HUES48 (cell line): ENCODE measurements around the gene IGFBP2.

Experiments
- H3K27ac ChIP-seq: one replicate; pipeline ENCODE4 v1.7.0; 2013; ENCODE audit warnings: low read depth, low read length, inconsistent platforms
- H3K27me3 ChIP-seq: 2 replicates; pipeline ENCODE4 v1.6.1; 2013; ENCODE audit warnings: mild to moderate bottlenecking, low read length; ENCODE audit not compliant: control insufficient read depth, insufficient read depth
- H3K36me3 ChIP-seq: 2 replicates; pipeline ENCODE4 v1.6.1; 2013; ENCODE audit warnings: low read length; ENCODE audit not compliant: control insufficient read depth, insufficient read depth
- H3K4me1 ChIP-seq: 2 replicates; pipeline ENCODE4 v1.6.1; 2013; ENCODE audit warnings: mild to moderate bottlenecking, low read length; ENCODE audit not compliant: control insufficient read depth, insufficient read depth
- H3K4me3 ChIP-seq: 2 replicates; pipeline ENCODE4 v1.5.1; 2013; ENCODE audit warnings: mild to moderate bottlenecking, low read depth, low read length
- H3K9ac ChIP-seq: 2 replicates; pipeline ENCODE4 v1.6.1; 2013; ENCODE audit warnings: mild to moderate bottlenecking, low read depth, low read length, moderate library complexity
- H3K9me3 ChIP-seq: 2 replicates; pipeline ENCODE4 v1.6.1; 2013; ENCODE audit warnings: low read length; ENCODE audit not compliant: control insufficient read depth, insufficient read depth

The IGFBP2 gene

DNA sequence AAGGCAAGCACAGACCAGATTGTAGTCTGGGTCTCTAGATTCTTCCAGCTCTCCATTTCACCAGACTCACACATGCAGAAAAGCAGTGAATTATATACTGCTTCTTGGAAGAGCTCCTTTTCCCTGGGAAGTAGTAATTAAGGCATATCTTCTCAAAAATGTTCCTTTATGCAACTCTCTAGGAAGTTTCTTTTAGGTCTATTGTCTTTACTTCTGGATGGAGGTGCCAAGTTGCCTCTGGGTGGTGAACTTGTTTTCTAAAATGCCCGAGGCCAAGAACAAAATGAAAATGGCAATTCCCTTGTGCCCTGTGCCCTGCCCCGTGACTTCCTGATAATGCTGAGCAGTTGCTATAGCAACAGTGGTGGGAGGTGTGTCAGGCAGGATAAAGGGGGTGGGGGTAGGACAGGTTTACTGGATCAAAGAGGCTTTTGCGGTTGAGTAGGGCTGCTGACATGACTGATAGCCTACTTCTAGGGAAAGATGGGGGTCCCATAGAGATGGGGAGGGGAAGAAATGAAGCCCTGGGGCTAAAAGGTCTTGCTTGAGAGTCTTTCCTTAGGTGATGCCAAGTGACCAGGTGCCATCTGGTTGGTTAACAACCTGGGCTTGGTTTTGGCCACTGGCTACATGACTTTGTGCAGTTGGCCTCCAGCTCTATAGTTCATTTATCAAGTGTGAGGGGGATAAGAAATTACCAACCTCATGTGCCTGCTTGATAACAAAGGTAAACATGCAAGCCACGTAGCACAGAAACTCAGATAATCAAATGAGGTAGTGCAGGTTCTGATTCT is 11.8 kb downstream of the IGFBP2 start:
- H3K4me1 ChIP-seq = peaks cover 14% of the 10 kb centered on the region
- H3K9me3 ChIP-seq = no peaks in the 10 kb centered on the region
- H3K27me3 ChIP-seq = no peaks in the 10 kb centered on the region
- no peak overlapping the region for H3K9ac ChIP-seq
- peaks cover 29% of the 10 kb centered on the region for H3K36me3 ChIP-seq
- no peak overlapping the region for H3K4me3 ChIP-seq
- no peak overlapping the region for H3K27ac ChIP-seq

DNA sequence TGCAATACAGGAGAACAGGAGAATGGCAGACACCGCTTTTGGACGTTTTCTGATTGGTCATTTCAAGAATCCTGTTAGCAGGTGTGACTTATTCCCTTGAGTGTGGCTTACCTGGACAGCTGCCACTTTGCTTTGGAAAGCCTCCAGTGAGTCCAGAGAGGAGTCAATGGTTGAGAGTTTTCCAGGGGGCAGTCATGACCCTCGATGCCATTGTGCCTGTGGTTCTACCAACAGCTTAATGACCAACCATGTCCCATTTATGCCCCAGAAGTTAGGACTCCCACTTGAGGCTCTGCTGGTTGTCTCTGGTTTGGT is 12.4 kb downstream of the IGFBP2 start:
- Histone ChIP-seq H3K4me3 (no peak overlapping the region), H3K27ac (no peak overlapping the region), H3K27me3 (no peaks in the 10 kb centered on the region), H3K36me3 (peaks cover 26% of the 10 kb centered on the region), H3K9me3 (no peaks in the 10 kb centered on the region), H3K9ac (no peak overlapping the region), H3K4me1 (peaks cover 19% of the 10 kb centered on the region)

GRCh38 chr2:216646116-216646515 is 12.9 kb downstream of the IGFBP2 start:
- Histone ChIP-seq H3K9ac (no peak overlapping the region), H3K4me3 (no peak overlapping the region), H3K4me1 (peaks cover 19% of the 10 kb centered on the region), H3K9me3 (no peaks in the 10 kb centered on the region), H3K27me3 (no peaks in the 10 kb centered on the region), H3K36me3 (peaks cover 21% of the 10 kb centered on the region), H3K27ac (no peak overlapping the region)

DNA sequence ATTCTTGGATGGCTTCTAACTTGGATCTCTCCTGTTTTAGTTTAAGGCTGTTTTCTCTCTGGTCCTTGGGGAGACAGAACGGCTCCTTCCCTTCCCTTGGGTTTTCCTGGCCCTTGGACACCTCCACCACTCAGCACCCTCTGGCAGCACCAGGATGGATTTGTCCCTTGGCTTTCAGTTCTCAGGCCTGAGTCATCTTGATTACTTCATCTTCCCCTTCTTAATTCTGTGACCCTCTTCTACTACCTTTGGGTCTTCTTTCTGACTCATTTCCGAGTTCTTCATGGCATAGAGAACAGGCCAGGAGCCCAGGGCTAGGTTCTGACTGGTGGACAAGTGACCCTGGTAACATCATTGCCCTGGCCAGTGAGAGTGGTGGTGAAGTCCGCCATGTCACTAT is 14.9 kb downstream of the IGFBP2 start:
- H3K36me3 ChIP-seq = peaks cover 12% of the 10 kb centered on the region
- no peak overlapping the region for H3K4me3 ChIP-seq
- peaks cover 19% of the 10 kb centered on the region for H3K4me1 ChIP-seq
- H3K27ac ChIP-seq = no peak overlapping the region
- no peaks in the 10 kb centered on the region for H3K9me3 ChIP-seq
- H3K9ac ChIP-seq = no peak overlapping the region
- no peaks in the 10 kb centered on the region for H3K27me3 ChIP-seq

GRCh38 chr2:216649574-216649973 is 16.4 kb downstream of the IGFBP2 start:
- Histone ChIP-seq H3K9ac (no peak overlapping the region), H3K4me1 (peaks cover 9% of the 10 kb centered on the region; the same call in 1 of the 2 replicates), H3K9me3 (no peaks in the 10 kb centered on the region), H3K4me3 (no peak overlapping the region), H3K36me3 (peaks cover 10% of the 10 kb centered on the region), H3K27ac (no peak overlapping the region), H3K27me3 (no peaks in the 10 kb centered on the region)

GRCh38 chr2:216650626-216651257 is 17.5 kb downstream of the IGFBP2 start:
- H3K4me3 ChIP-seq = no peak overlapping the region
- no peak overlapping the region for H3K27ac ChIP-seq

DNA sequence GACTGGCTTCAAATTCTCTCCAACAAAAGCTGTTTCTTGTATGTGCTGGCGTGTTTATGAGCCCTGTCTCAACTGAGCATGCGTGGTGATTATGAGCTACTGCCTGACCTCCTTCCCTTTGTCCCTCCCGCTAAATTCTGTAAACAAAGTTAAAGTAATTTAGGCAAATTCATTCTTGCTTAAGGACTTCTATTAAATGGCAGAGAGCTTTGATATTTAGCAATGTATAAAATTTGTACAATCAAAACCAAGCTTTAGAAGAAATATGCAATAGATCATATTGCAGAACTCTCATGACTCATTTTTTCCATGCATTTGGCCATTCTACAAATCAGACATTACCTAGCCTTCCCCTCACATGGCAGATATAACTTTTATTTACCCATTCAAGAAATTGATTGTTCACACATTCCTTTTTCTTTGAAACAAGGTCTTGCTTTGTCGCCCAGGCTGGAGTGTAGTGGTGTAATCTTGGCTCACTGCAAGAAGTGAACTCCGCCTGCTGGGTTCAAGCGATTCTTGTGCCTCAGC is 18.2 kb downstream of the IGFBP2 start:
- H3K36me3 ChIP-seq = peaks cover 3% of the 10 kb centered on the region; the same call in 1 of the 2 replicates
- H3K4me3 ChIP-seq = no peak overlapping the region
- no peaks in the 10 kb centered on the region for H3K9me3 ChIP-seq
- peaks cover 9% of the 10 kb centered on the region; the same call in 1 of the 2 replicates for H3K4me1 ChIP-seq
- no peak overlapping the region for H3K27ac ChIP-seq
- no peak overlapping the region for H3K9ac ChIP-seq
- no peaks in the 10 kb centered on the region for H3K27me3 ChIP-seq

More at GRCh38 chr2:216650626-216651257, 17.5 kb downstream of the IGFBP2 start:
- Histone ChIP-seq H3K27me3 (no peaks in the 10 kb centered on the region), H3K9ac (no peak overlapping the region), H3K4me1 (peaks cover 9% of the 10 kb centered on the region; the same call in 1 of the 2 replicates), H3K36me3 (peaks cover 6% of the 10 kb centered on the region; the same call in 1 of the 2 replicates), H3K9me3 (no peaks in the 10 kb centered on the region)

GRCh38 chr2:216652566-216652965 is 19.3 kb downstream of the IGFBP2 start:
- H3K4me1 ChIP-seq = peaks cover 9% of the 10 kb centered on the region; the same call in 1 of the 2 replicates
- H3K27ac ChIP-seq = no peak overlapping the region
- H3K9me3 ChIP-seq = no peaks in the 10 kb centered on the region
- peaks cover 3% of the 10 kb centered on the region; the same call in 1 of the 2 replicates for H3K36me3 ChIP-seq
- no peaks in the 10 kb centered on the region for H3K27me3 ChIP-seq
- no peak overlapping the region for H3K9ac ChIP-seq
- no peak overlapping the region for H3K4me3 ChIP-seq

DNA sequence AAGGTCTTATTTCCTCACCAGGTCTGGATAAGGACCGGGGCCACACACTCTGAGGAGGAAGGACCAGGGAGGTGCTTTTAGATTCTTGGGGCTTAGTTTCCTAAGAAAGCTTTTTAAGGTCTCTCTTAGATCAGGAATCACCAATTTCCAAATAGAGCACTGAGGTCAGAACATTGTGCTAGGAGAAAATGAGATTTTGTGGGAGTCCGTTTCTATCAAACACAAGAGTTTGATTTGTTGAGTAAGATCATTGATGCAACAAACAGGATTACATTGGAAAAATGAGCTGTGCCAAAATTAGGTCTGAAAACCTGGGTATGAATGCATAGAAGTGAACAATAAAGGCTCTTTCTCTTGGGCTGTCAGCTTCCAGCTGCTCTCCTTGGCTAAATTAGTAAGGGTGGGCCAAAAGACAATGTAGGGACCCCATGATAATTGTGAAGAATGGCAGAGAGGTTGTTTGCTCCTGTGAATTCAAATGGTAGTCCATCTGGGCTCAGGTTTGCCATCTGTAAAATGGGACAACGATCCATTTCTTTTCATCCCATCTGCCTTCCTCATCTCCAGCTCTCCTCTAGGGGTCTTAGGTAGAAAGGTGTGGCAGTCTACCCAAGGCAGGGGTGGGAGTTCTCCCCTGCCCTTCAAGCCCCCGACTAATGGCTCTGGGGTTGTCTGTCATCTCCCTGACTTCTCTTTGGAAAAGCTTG is 20.0 kb downstream of the IGFBP2 start:
- Histone ChIP-seq H3K9ac (no peak overlapping the region), H3K4me3 (no peak overlapping the region), H3K9me3 (no peaks in the 10 kb centered on the region), H3K4me1 (peaks cover 9% of the 10 kb centered on the region; the same call in 1 of the 2 replicates), H3K27ac (no peak overlapping the region), H3K36me3 (peaks cover 3% of the 10 kb centered on the region; the same call in 1 of the 2 replicates), H3K27me3 (no peaks in the 10 kb centered on the region)

DNA sequence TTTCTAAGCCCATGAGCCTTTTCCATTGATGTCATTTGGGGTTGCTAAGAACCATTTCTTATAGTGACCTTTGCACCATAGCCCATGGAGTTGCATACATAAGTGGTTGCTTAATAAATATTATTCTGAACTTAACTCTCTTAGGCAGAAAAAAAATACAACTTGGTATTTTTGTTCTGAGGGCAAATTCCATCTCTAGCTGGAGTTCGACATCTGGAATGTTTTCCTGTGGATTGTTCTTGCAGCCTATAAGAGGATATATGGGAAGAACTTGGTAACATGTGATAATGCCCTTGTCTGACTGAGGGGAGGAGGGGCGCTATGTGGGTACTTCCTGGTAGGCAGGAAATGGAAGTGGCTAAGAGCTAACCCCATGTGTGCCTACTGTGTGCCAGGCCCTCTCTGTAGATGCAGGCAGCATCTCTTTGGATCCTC is 20.7 kb downstream of the IGFBP2 start:
- Histone ChIP-seq H3K4me3 (no peak overlapping the region), H3K4me1 (peaks cover 9% of the 10 kb centered on the region; the same call in 1 of the 2 replicates), H3K9ac (no peak overlapping the region), H3K36me3 (peaks cover 6% of the 10 kb centered on the region; the same call in 1 of the 2 replicates), H3K27me3 (no peaks in the 10 kb centered on the region), H3K27ac (no peak overlapping the region), H3K9me3 (no peaks in the 10 kb centered on the region)
